ENCODE data around the gene FOCAD.
"Not testable (repeated sequence)": the region's sequence is repeated elsewhere in the genome, so short reads cannot be mapped to it uniquely, and the experiment has no call there.

Gene FOCAD

DNA sequence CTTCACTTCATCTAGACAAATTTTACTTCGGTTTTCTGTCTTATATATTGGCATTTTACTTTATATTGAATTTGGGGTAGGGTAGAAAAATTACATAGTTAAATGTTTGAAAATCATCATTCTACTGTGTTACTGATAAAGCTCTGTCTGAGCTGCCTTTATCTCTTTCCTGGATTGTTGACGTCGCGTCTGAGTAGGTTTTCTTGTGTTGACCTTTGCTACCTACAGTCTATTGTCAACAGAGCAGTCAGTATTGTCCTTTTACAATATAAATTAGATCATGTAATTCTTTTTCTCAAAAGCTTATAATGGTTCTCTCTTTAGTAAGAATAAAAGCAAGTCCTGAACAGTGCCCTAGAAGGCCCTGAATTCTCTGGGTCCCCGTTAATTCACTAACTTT is 219.2 kb downstream of the FOCAD start:
- DNase-seq, result no peak

DNA sequence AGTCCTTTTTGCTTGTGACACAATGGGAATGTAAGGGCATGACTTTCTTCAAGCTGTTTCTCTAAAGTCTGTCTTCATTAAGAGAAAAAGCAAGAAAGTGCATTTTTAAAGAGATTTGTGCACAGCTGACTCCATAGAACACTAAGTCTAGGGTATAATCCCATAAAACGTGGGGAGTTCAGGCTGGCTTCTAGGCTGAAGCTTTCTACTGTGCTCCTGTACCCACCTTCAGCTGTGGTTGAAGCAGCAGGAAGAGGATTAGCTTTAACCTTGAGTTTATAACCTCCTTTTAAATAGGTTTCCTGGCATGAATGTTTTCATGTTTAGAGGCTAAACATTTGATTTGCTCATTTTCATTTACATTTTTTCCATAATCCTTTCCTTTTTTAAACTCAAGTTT is 220.9 kb downstream of the FOCAD start:
- no peak for DNase-seq

- DNase-seq, result no peak
Measured at GRCh38 chr9:20906326-20906725, 222.3 kb downstream of the FOCAD start.

DNA sequence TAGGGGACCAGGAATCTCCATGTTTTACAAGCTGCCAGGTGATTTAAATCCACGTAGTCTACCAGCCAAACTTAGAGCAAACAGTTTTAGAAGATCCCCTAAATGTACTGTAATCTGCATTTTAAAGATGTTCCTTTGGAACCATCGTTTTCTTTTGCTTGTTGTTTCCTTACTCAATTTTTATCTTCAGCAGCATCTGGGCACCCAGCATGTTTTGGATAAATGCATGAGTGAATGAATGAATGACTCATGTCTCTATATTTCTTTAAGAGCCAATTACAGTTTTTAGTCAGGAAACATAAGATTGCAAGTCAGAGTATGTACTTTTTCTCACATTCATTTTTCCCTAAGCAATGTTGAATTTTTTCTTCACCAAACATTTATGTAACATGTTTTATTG is 224.4 kb downstream of the FOCAD start:
- DNase-seq, result no peak

GRCh38 chr9:20914556-20914955 is 230.5 kb downstream of the FOCAD start:
- no peak for DNase-seq

DNA sequence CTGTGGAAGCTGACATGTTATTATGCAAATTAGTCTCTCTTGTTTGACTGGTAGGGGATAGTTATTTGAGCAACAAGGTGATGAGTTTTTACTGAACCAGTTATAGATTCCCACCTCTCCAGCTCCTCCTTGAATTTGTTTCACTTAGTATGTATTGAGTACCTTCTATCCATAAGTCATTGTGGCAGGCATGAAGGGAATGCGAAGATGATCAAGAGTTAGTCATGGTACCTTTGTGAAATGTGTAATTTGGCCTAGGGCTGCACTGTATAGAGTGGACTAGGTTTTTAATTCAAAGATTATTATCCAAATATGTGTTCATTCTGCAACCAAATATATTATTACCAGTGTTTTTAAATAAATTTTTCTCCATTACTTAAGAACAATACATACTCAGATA is 237.3 kb downstream of the FOCAD start:
- DNase-seq, result no peak

- DNase-seq, result no peak
Measured at GRCh38 chr9:20925256-20926045, 241.4 kb downstream of the FOCAD start.

DNA sequence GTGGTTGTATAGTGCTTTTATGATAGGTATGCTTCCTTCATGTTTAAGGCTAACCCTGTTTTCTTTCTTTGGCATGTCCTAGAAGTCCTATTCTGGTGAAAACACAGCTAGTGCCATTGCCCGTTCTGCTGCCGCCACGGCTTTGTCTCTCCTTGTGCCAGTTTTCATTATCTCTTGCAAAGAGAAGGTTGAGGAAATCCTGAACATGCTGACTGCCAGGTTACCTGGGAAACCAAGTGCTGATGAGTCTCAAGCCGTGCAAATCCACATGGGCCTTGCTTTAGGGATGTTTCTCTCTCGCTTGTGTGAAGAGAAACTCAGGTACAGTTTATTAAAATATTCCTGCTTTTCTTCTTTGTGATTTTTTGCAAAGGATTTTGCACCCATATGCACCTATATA is 245.2 kb downstream of the FOCAD start:
- DNase-seq, result no peak

- no peak for DNase-seq
Measured at GRCh38 chr9:20930836-20931235, 246.8 kb downstream of the FOCAD start.

DNA sequence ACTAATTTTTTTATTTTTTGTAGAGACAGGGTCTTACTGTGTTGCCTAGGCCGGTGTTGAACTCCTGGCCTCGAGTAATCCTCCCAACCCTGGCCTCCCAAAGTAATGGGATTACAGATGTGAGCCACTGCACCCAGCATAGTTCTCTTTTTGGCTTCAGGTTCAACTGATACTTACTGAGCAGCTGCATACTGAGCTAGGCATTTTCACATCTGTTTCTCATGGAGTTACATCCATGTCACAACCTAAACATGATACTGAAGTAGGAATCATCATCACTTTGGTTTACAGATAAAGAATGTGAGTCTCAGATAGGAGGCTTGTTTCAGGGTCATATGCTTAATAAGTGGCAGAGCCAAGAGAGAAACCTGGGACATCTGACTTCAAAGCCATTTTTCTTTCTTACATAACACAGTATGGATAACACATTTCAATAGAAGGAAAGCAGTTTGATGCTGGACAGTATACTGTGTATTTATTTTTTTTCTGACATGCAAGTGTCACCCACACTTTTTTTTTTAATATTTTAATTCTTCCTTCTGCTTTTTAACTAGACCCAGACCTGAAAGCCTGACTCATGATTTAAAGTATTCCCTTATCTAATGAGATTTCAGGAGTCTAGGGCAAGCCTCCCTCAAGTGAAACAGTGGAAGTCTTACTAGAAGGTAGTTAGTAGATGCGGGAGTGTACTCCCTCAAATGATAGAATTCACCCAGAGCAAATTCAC is 256.6 kb downstream of the FOCAD start:
- no peak for DNase-seq

DNA sequence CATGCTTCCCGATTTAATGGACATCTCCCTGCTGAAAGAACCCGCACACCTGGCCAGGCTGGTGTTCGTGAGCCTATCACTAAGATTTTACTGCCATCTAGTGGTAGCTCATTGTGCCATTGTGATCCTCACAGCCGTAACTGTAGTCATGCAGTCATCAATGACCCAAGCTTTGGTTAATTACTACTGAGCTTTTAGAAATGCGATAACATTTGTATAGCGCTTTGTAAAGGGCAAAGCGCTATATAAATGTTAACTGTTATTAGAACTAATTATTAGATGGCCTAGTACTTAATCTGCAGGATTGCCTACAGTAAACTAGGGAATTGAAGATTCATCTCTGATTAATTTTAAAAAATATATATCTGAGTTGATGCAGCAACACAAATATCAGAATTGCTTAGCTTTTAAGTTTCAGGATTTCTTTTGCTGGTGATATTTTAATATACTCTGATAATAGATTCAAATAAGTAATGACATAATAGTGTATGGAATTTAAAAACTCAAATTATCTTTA is 257.2 kb downstream of the FOCAD start:
- DNase-seq, result peak; percentile 53

GRCh38 chr9:20944507-20944906 is 260.4 kb downstream of the FOCAD start:
- DNase-seq, result no peak

DNA sequence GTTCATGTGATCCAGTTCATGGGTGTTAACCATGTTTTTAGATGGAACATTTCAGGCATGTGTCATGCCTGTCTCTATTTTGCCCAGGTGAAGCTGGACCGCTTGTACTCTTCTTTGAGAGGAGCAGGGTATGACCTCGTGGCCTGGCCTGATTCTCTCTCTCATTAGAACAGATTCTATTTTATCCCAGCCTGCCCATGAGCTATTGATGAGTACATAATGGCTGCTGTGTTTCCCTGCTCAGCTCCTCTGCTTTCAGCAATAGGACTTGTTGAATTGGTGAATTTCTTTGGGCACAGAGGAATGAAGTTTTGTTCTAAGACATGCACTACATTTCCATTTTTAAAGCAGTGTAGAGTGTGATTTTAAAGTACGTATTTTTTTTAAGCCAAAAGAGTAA is 261.2 kb downstream of the FOCAD start:
- no peak for DNase-seq

GRCh38 chr9:20945856-20946255 is 261.8 kb downstream of the FOCAD start:
- DNase-seq, result no peak

DNA sequence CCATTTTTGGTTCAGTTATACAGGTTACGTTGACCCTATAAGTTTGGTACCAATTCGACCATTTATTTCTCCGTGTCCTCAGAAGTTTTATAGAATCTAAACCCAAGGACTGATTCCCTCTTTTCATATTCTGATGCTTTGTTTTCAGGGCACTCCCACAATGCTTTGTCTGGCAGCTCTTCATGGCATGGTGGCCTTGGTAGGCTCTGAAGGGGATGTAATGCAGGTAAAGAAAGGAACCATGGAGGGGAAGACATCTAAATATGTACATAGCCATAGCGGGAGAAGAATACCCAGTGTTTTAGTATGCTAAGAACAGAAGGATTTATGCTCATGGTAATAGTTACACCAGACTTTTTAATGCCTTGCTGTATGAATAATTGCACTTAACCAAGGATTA is 264.6 kb downstream of the FOCAD start:
- no peak for DNase-seq

DNA sequence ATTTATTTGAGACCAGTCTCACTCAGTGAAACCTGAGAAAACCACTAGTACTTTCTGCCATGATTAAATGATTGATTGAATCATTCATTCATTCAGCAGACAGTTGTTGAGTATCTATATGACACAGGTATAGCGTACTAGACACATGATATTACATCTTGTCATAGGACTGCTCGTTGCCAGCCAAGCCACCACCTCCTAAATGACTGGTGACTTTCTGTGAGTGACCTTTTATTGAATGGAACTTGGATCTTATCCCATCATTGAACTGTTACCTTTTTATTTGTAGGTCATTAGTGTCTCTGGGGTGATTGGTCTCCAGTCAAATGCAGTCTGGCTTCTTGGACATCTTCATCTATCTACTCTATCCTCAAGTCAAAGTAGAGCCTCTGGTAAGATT is 266.6 kb downstream of the FOCAD start:
- no peak for DNase-seq

- DNase-seq, result no peak
Measured at GRCh38 chr9:20962536-20963225, 278.6 kb downstream of the FOCAD start.

DNA sequence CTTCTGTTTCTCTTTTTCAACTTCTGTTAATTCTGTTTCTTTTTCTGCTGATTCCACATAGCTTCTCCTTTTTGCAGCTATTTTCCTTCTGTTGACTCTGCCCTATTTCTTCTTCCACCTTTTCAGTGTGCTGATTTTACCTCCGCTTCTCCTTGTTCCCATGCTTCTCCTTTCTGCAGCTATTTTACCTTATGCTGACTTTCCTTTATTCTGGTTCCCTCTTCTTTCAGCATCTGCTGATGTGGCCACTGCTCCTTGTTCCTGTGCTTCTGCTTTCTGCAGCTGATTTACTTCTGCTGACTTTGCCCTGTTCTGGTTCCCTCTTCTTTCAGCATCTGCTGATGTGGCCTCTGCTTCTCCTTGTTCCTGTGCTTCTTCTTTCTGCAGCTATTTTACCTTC is 288.6 kb downstream of the FOCAD start:
- DNase-seq, result no peak

DNA sequence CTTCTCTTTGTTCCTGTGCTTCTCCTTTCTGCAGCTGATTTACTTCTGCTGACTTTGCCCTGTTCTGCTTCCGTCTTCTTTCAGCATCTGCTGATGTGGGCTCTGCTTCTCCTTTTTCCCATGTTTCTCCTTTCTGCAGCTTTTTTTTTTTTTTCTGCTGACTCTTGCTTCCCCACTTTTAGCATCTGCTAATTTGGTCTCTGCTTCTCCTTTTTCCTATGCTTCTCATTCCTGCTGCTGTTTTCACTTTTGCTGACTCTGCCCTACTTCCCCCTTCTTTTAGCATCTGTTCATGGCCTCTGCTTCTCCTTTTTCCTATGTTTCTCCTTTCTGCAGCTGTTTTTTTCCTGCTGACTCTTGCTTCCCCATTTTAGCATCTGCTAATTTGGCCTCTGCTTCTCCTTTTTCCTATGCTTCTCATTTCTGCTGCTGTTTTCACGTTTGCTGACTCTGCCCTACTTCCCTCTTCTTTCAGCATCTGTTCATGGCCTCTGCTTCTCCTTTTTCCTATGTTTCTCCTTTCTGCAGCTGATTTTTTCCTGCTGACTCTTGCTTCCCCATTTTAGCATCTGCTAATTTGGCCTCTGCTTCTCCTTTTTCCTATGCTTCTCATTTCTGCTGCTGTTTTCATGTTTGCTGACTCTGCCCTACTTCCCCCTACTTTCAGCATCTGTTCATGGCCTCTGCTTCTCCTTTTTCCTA is 289.3 kb downstream of the FOCAD start:
- not testable (repeated sequence) for DNase-seq

- not testable (repeated sequence) for DNase-seq
Measured at GRCh38 chr9:20974191-20974938, 290.3 kb downstream of the FOCAD start.

GRCh38 chr9:20978249-20978648 is 294.2 kb downstream of the FOCAD start:
- no peak for DNase-seq

DNA sequence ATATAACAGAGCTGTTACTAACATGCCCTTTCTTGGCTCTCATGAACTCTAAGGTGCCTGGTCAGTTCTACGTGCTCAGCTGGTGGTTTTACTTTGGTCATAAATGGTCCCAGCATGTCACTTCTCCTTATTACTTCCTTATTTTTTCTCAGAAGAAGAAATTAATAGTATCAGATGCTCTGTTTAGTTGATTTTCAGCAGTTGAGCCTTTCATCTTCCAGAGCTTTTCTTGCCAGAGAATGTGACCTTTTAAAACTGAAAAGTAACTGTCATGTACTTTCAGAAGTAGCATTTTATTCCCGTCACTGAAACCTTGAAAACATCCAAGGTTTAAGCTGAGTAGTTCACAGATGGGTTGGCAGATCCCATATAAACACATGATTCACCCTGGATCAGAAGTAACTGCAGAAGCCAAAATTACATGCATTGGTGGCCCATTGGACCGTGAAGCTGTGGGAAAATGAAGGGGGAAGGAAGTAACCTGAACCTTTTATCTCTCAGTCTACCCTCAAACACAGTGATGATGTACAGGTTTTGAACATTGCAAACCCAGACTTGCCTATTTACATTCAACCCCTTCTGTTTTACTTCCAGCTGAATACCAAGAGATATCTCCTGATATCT is 296.9 kb downstream of the FOCAD start:
- peak; percentile 72 for DNase-seq

Data from NCI-H446 treated with DMSO at 0.1 percent for 48 hours (cell line).